Dendritic cell treated with granulocyte-macrophage colony-stimulating factor and Interleukin-4, amounts not matched to agents 40 ng/mL and 50 ng/mL, for 4 days (primary cell): ENCODE results near the gene TTC3.
"Not testable (repeated sequence)": the region's sequence is repeated elsewhere in the genome, so short reads cannot be mapped to it uniquely, and the experiment has no call there.

Experiments used
- H3K27ac Mint-ChIP-seq: one replicate; pipeline ENCODE4 v1.8.0; 2022; ENCODE audit warnings: mild to moderate bottlenecking, mixed read lengths
- H3K27me3 Mint-ChIP-seq: one replicate; pipeline ENCODE4 v1.8.0; 2022; ENCODE audit warnings: mild to moderate bottlenecking, mixed read lengths
- H3K36me3 Mint-ChIP-seq: one replicate; pipeline ENCODE4 v1.8.0; 2022; ENCODE audit warnings: low read depth, mixed read lengths
- H3K4me1 Mint-ChIP-seq: one replicate; pipeline ENCODE4 v1.8.0; 2022; ENCODE audit warnings: low read depth, mixed read lengths
- H3K4me3 Mint-ChIP-seq: one replicate; pipeline ENCODE4 v1.8.0; 2022; ENCODE audit warnings: mild to moderate bottlenecking, moderate library complexity, mixed read lengths
- H3K9me3 Mint-ChIP-seq: one replicate; pipeline ENCODE4 v1.8.0; 2022; ENCODE audit warnings: mixed read lengths
- intact Hi-C: fragments of 100-400 bp; cut with micrococcal nuclease; formaldehyde crosslinking; loops from one replicate; pipeline ENCODE4 v1.15.0; 2022

TTC3 gene

DNA sequence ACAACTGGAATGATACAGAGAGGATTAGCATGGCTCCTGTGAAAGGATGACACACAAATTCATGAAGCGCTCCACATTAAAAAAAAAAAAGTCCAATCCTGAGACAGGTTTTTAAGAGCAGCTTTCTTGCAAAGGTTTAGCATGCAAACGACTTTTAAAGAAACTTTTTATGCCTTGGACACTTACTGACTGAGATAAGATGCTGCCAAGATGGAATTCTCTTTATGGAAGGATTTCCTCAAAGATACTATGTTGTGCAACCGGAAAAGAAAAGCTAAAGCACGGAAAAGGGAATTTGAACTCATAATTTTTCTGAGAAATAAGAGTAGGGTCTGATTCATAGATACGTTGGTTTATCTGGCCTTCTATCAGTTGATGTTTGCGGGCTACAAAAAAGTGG is 27.5 kb upstream of the TTC3 start:
- H3K36me3 Mint-ChIP-seq: no peaks in the 10 kb centered on the region
- peaks cover 8% of the 10 kb centered on the region for H3K4me1 Mint-ChIP-seq
- H3K27me3 Mint-ChIP-seq: no peaks in the 10 kb centered on the region
- no peak overlapping the region for H3K27ac Mint-ChIP-seq
- H3K4me3 Mint-ChIP-seq: no peak overlapping the region
- H3K9me3 Mint-ChIP-seq: no peaks in the 10 kb centered on the region
- intact Hi-C loops: no loop called here

DNA sequence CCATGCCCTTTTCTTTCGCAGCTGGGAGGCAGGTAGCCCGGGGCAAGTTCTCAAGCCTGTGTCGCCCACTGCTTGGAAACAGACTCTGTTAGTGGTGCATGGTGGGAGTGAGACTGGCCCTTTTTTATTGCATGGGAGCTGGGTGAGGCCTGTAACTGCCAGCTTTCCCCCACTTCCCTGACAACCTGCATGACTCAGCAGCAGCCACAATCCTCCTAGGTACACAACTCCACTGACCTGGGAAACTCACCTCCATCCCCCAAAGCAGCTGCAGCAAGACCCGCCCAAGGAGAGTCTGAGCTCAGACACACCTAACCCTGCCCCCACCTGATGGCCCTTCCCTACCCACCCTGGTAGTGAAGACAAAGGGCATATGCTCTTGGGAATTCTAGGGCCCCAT is 26.0 kb upstream of the TTC3 start:
- Mint-ChIP-seq H3K36me3 (no peaks in the 10 kb centered on the region), H3K27me3 (no peaks in the 10 kb centered on the region), H3K4me1 (peaks cover 8% of the 10 kb centered on the region), H3K9me3 (no peaks in the 10 kb centered on the region), H3K27ac (no peak overlapping the region), H3K4me3 (no peak overlapping the region)
- intact Hi-C loops: no loop called here

DNA sequence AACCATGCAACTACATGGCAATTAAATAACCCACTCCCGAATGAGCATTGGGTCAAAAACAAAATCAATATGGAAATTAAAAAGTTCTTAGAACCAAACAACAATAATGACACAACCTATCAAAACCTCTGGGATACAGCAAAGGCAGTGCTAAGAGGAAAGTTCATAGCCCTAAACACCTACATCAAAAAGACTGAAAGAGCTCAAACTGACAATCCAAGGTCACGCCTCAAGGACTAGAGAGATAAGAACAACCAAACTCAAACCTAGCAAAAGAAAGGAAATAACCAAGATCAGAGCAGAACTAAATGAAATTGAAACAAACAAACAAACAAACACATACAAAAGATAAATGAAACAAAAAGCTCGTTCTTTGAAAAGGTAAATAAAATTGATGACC is 23.3 kb upstream of the TTC3 start:
- H3K4me1 Mint-ChIP-seq, intact Hi-C loops, H3K27ac Mint-ChIP-seq, H3K4me3 Mint-ChIP-seq, H3K9me3 Mint-ChIP-seq, H3K27me3 Mint-ChIP-seq, H3K36me3 Mint-ChIP-seq: not testable (repeated sequence)

DNA sequence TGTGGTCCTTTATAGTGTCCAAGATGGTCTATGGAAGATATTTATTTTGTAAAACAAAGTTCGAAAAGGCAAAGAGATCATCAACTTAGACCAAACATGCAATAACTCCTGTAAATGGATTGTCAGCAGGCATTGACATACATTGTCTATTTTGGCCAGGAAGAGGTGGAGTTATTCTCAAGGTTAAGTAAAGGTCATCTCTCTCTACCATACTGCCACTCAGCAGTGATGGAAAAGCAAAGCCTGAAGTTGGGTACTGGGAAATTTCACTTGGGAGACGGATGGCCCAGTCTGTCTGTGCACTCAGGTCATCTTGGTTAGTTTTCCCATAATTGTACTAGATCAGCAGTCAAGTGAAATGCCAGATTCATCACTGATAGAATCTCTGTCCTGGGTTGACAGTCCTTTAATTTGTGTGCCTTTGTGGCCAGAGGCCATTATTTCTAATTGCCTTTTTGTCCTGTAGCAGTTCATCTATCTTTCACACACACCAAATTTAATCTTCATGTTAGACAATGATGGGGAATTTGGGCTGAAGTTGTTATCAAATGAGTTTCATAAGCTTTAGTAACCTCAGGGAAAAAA is 17.7 kb upstream of the TTC3 start:
- Mint-ChIP-seq H3K27me3 (no peaks in the 10 kb centered on the region), H3K9me3 (peaks cover 7% of the 10 kb centered on the region), H3K4me1 (no peaks in the 10 kb centered on the region), H3K4me3 (no peak overlapping the region), H3K36me3 (no peaks in the 10 kb centered on the region), H3K27ac (no peak overlapping the region)
- intact Hi-C loops: no loop called here

DNA sequence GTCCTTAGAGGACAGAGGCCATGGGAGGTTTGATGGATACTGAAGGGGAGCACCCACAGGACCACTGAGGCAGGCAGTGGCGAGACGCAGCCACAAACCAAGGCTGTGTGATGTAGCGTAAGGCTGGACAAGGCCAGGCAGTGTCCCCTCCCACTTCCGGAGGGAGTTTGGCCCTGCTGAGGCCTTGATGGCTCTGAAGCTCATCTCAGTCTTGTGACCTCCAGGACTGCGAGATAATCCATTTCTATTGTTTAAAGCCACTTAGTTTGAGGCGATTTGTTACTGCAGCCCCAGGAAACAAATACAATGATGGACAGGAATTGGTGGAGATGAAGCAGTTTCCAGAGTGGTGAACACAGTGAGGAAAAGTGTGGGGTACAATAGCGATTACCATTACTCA is 15.4 kb upstream of the TTC3 start:
- peaks cover 7% of the 10 kb centered on the region for H3K9me3 Mint-ChIP-seq
- H3K36me3 Mint-ChIP-seq: no peaks in the 10 kb centered on the region
- H3K4me1 Mint-ChIP-seq: no peaks in the 10 kb centered on the region
- H3K27ac Mint-ChIP-seq: no peak overlapping the region
- intact Hi-C loops: no loop called here
- no peak overlapping the region for H3K4me3 Mint-ChIP-seq
- H3K27me3 Mint-ChIP-seq: no peaks in the 10 kb centered on the region

DNA sequence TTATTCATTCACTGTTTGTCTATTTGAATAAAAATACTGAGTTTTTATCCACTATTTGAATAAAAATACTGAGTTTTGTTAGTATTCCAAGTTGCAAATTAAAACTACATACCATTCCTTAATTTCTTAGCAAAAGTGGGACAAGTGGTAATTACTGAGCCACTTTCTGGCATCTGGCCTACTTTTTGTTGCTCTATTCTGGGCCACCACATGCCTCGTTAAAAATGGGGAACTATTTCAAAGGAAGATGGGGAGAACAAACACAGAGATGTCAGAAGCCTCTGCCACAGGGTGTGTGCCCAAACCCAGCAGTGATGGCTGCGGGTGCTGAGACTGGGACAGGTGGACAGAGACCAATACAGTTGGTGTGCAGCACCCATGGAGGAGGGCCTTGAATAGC is 14.8 kb upstream of the TTC3 start:
- H3K36me3 Mint-ChIP-seq: no peaks in the 10 kb centered on the region
- no peak overlapping the region for H3K27ac Mint-ChIP-seq
- intact Hi-C loops: no loop called here
- no peaks in the 10 kb centered on the region for H3K4me1 Mint-ChIP-seq
- peaks cover 7% of the 10 kb centered on the region for H3K9me3 Mint-ChIP-seq
- no peak overlapping the region for H3K4me3 Mint-ChIP-seq
- no peaks in the 10 kb centered on the region for H3K27me3 Mint-ChIP-seq

DNA sequence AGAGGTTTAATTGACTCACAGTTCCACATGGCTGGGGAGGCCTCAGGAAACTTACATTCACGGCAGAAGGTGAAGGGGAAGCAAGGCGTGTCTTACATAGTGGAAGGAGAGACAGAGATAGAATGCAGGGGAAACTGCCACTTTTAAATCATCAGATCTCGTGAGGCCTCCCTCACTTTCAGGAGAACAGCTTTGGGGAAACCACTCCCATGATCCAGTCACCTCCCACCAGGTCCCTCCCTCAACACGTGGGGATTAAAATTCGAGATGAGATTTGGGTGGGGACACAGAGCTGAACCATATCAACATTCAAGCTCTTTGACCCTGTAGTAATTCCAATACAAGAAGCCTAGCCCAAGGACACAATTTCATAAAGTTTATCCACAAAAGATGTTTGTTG is 13.9 kb upstream of the TTC3 start:
- no peaks in the 10 kb centered on the region for H3K36me3 Mint-ChIP-seq
- H3K27me3 Mint-ChIP-seq: no peaks in the 10 kb centered on the region
- no peaks in the 10 kb centered on the region for H3K4me1 Mint-ChIP-seq
- peaks cover 7% of the 10 kb centered on the region for H3K9me3 Mint-ChIP-seq
- H3K4me3 Mint-ChIP-seq: no peak overlapping the region
- intact Hi-C loops: no loop called here
- H3K27ac Mint-ChIP-seq: no peak overlapping the region

DNA sequence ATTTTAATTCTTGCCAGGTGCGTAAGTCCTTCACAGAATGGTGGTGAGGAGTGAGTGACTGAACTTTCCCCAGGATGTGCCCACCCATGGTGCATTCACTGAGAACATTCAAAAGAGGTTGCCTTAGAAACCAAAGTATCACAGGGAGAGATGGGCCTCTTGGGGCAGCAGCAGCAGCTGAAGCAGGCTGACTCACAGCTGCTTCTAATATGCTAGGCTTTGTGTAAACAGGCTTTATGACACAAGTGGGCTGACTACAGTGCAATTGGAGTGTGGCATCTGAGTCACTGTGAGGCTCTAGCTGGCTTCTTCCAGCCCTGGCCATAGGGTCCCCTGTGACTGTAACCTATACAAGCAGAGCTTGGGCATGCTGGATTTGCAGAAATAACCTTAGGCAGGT is 12.8 kb upstream of the TTC3 start:
- no peaks in the 10 kb centered on the region for H3K27me3 Mint-ChIP-seq
- H3K9me3 Mint-ChIP-seq: peaks cover 7% of the 10 kb centered on the region
- intact Hi-C loops: no loop called here
- no peak overlapping the region for H3K27ac Mint-ChIP-seq
- peaks cover 8% of the 10 kb centered on the region for H3K36me3 Mint-ChIP-seq
- no peak overlapping the region for H3K4me3 Mint-ChIP-seq
- H3K4me1 Mint-ChIP-seq: peaks cover 6% of the 10 kb centered on the region

DNA sequence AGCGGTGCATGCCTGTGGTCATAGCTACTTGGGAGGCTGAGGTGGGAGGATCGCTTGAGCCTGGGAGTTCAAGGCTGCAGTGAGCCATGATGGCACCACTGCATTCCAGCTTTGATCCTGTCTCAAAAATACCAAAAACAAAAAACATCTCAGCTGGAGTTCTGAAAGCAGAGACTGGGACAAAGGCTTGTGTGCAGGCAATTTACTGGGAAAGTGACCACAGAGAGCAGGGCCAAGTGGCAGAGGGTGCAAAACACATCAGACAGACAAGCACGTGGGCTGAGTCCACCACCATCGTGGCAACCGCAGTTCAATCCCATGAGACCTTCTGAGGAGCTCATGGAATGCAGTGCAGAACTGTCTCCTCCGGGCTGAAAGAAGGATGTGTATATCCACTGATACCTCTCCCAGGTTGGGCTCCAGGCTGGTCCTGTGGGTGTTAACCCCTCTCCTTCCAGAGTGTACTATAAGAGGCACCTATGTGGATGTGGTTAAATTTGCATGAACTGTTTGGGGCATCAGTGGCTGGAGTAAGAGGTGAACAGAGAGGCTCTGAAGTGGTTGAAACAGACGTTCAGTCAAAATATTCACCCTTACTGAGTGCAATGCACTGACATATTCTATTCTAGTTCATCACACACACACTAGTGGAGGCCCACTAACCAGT is 11.0 kb upstream of the TTC3 start:
- Mint-ChIP-seq H3K4me1 (peaks cover 6% of the 10 kb centered on the region), H3K9me3 (no peaks in the 10 kb centered on the region), H3K27ac (no peak overlapping the region), H3K4me3 (no peak overlapping the region), H3K27me3 (no peaks in the 10 kb centered on the region), H3K36me3 (peaks cover 24% of the 10 kb centered on the region)
- intact Hi-C loops: no loop called here

DNA sequence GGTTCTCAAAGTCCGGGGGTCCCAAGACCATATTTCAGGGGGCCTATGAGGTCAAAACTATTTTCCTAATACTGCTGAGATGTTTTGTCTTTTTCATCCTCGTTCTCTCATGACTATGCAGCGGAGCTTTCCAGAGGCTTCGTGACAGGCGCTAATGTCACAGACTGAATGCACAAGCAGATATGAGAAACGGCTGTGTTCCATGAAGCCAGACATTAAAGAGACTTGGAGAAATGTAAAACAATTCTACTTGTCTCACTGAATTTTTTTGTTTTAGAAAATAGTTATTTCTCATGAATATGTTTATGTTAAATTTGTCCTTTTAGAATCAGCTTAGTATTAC is 10.5 kb upstream of the TTC3 start:
- no peaks in the 10 kb centered on the region for H3K27me3 Mint-ChIP-seq

DNA sequence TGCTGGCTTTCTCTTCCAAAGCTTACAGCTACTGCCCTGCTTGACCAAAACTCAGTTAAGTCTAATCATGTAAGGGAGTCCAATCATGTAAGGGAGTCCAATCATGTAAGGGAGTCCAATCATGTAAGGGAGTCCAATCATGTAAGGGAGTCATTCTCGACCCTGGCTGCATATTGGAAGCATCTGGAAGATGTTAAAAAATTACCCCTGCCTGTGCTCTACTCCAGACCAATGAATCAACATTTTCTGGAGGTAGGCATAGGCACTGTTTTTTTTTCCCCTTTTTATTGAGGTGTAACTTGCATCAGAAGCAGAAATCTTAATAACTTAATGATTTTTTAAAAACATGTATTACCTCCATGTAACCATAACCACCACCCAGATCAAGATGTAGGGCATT is 9.6 kb upstream of the TTC3 start:
- Mint-ChIP-seq H3K27ac (no peak overlapping the region), H3K4me1 (peaks cover 14% of the 10 kb centered on the region), H3K27me3 (no peaks in the 10 kb centered on the region), H3K36me3 (peaks cover 38% of the 10 kb centered on the region), H3K9me3 (no peaks in the 10 kb centered on the region), H3K4me3 (no peak overlapping the region)
- intact Hi-C loops: no loop called here

More for the DNA sequence above, 10.5 kb upstream of the TTC3 start:
- Mint-ChIP-seq H3K4me3 (no peak overlapping the region), H3K9me3 (no peaks in the 10 kb centered on the region), H3K4me1 (peaks cover 9% of the 10 kb centered on the region), H3K27ac (no peak overlapping the region), H3K36me3 (peaks cover 29% of the 10 kb centered on the region)
- intact Hi-C loops: no loop called here

DNA sequence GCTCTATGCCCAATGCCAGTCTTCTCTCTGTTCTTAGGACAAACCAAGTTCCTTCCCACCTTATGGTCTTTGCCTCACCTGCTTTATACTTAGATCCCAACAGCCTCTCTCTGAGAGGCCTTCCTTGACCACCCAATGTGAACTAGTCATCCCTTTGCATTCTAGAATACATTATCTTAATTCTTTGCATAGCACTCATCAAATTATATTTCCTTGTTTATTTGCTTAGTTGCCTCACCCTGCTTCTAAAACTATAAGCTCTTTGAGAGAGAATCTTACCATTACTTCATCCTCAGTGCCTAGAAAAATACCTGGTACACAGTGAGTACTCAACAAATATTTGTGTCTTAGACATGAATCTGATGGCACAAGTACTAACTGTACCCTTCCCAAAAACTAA is 8.2 kb upstream of the TTC3 start:
- no peak overlapping the region for H3K4me3 Mint-ChIP-seq
- H3K36me3 Mint-ChIP-seq: peaks cover 45% of the 10 kb centered on the region
- H3K9me3 Mint-ChIP-seq: no peaks in the 10 kb centered on the region

DNA sequence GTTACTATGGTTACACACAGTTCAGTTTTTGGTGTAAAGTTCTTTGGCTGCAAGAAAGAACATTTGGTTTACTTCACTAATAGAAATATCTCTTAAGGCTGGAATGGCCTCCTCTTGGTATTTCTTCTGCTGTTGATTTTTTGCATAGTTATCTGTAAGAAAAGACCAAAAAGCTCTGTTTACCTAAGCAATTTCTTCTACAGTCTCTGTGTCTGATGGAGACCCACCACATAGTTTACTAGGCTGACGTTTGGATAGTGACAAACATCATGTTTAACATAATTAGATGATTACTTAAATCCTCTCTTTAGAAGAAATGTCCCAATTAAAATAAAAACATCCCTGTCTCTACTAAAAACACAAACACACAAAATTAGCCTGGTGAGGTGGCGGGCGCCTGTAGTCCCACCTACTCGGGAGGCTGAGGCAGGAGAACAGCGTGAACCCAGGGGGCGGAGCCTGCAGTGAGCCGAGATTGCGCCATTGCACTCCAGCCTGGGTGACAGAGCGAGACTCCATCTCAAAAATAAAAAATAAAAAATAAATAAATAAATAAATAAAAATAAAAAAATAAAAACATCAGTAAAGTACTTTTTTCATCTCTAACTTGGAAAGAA is 7.4 kb upstream of the TTC3 start:
- H3K27ac Mint-ChIP-seq: no peak overlapping the region
- peaks cover 45% of the 10 kb centered on the region for H3K36me3 Mint-ChIP-seq
- H3K4me3 Mint-ChIP-seq: no peak overlapping the region
- H3K27me3 Mint-ChIP-seq: no peaks in the 10 kb centered on the region
- H3K9me3 Mint-ChIP-seq: no peaks in the 10 kb centered on the region
- intact Hi-C loops: no loop called here
- peaks cover 29% of the 10 kb centered on the region for H3K4me1 Mint-ChIP-seq

More for the DNA sequence above, 8.2 kb upstream of the TTC3 start:
- peaks cover 20% of the 10 kb centered on the region for H3K4me1 Mint-ChIP-seq
- intact Hi-C loops: no loop called here
- H3K27me3 Mint-ChIP-seq: no peaks in the 10 kb centered on the region
- no peak overlapping the region for H3K27ac Mint-ChIP-seq

DNA sequence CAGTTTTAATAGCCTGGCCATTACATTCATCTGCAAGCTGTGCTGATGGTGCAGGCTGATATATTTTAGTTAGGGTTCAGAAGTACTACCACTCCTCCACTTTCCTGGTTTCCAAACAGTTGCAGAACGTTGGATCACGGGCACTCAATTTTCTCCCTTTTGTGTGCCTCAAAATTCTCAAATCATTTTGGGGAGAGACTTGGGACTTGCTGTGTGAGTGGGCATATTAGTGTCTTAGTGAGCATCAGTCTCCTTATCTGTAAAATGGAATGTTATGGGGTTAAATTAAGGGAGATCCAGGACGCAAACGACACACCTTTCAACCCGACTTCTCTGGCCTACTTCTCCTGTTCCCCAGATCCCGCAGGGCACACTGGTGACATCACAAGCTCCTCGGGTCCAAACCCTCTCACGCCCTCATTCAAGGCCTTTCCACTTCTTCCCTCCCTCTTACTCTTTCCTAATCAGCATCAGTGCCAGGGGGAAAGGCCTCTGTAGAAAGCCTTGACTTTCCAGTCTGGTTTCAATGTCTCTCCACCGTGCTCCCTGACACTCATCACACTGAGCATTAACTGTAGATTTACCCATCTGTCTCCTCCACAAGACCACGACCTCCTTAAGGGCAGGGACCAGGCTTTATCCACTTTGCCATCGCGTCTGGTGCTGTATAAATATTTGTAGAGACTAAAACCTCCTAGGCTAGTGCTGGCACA is 1.3 kb upstream of the TTC3 start:
- Mint-ChIP-seq H3K9me3 (no peaks in the 10 kb centered on the region), H3K4me3 (peak overlapping the region; percentile 79), H3K4me1 (peaks cover 44% of the 10 kb centered on the region), H3K27ac (peak overlapping the region; percentile 92), H3K36me3 (peaks cover 33% of the 10 kb centered on the region), H3K27me3 (no peaks in the 10 kb centered on the region)
- intact Hi-C loops: loop anchor here (5.0 to 10.0 kb wide), 4 partner anchors 79 to 917 kb away; partner anchors contain the start of genes DOP1B and DYRK1A
